GM21723 (cell line): ENCODE data around the gene PMM1.

ENCODE experiments used
- ATAC-seq: cut with Tn5 transposase; IDR thresholded peaks from one replicate; pipeline ENCODE4 v1.9.1; 2021; ENCODE audit warnings: mild to moderate bottlenecking, moderate library complexity; ENCODE audit not compliant: unreplicated experiment

The PMM1 gene

GRCh38 chr22:41539146-41540005 lies 50.3 kb downstream of the PMM1 start:
- no peak for ATAC-seq

- ATAC-seq = no peak
Observed at GRCh38 chr22:41538583-41538982, 51.1 kb downstream of the PMM1 start.

GRCh38 chr22:41537203-41537602 lies 52.4 kb downstream of the PMM1 start:
- no peak for ATAC-seq

DNA sequence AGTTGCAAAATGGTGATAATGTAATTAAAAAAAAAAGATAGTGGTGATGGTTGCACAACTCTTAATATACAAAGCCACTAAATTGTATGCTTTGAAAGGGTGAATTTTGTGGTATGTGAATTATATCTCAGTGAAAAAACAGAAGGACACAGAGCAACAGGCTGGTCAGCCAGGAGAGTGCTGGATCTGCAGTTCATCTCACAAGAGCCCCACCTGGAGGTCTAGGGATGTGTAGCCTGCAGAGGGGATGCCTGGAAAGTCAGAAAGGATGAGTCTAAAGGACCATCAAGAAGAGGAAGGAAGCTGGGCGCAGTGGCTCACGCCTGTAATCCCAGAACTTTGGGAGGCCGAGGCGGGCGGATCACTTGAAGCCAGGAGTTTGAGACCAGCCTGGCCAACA lies 54.4 kb downstream of the PMM1 start:
- ATAC-seq = no peak

- ATAC-seq = no peak
Observed at GRCh38 chr22:41534219-41534618, 55.4 kb downstream of the PMM1 start.

GRCh38 chr22:41532908-41533825 lies 56.5 kb downstream of the PMM1 start:
- no peak for ATAC-seq

DNA sequence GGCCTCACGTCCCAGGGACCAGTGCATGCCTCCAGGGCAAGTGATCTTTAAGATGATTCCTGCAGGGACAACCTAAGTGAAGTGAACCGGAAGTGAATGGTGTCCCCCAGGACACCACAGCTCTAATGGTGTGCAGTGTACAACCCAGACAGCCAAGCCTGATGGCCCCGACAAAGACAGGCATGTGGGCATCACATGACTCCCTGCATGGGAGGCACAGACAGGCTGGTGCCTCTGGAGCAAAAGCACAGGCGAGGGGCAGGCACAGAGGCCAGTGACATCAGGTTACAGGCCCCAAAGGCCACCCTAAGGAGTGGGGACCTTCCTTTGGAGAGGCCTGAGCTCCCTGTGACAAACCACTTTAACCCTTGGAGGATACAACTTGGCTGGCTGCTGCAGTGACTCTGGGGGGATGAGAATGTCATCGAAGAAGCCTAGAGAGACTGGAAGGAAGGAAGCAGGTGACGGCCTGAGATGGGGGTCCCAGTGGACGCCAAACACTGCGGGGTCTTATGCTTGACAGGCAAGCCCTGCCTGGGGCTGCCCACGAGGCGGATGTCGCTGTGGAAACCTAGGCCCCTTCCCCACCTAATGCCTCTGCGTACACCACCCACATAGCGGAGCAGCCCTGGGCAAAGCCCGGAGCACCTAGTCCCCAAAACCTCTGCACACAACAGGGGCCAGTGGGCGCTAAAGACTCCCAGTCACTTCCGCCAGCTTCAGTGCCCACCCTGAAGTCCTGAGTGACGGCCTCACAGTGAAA lies 57.7 kb downstream of the PMM1 start:
- no peak for ATAC-seq

DNA sequence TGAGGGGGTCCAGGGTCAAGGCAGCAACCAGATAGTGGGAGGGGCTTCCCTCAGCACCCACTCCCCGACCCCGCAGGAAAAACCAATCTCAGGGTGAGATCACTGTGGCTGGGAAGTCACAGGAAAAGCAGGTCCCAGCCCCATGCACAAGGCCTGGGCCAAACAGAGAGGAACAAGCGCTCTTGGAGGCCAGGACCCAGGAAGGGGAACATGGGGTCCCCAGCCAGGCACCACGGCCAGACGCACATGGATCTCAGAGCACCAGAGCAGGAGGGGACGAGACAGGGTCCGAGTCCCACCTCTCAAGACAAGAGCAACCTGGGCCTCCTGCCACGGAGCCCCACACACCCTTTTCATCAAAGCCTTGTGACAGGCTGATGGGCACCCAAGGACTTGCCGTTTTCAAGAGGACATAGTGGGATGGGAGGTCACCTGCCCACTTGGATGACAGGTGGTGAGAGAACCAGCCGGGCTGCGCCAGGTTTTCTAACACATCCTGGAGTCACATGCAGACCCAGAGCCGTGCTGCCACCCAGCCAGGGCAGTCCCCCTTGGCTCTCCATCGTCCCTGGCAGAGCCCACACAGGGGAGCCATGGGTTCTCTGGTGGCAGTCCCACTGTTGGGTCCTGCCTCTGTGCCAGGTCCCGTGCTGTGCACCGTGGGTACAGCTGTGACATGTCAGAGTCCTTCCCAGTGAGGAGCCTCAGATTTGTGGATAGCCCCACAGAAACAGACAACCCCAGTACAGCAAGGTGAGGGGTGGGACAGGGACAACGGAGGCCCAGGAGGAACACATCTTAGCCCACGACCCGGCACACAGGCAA lies 58.5 kb downstream of the PMM1 start:
- ATAC-seq = no peak

- ATAC-seq = no peak
Observed at GRCh38 chr22:41528938-41529561, 60.6 kb downstream of the PMM1 start.

- no peak for ATAC-seq
Observed at GRCh38 chr22:41528132-41528766, 61.4 kb downstream of the PMM1 start.
